HepG2 (cell line): Measurements from ENCODE around the gene SAMM50. TPM values are rescaled to one million over a fixed set of nuclear protein-coding genes. Genes with fewer than 3 reads are reported as not detected.

ENCODE experiments used
- ZNF318 ChIP-seq: sonication (generic); formaldehyde crosslinking; IDR thresholded peaks from 2 replicates; pipeline ENCODE4 v1.4.0; 2020; ENCODE audit warnings: mild to moderate bottlenecking, missing genetic modification reagents
- polyA plus RNA-seq, 8 experiments: library from polyadenylated mRNA; depleted of rRNA in 3 of 8; stranded (reverse) in 7 of 8; unstranded in 1 of 8; fragments of >200 nt; fragmentation: Illumina TruSeq in 4 of 8; extraction: Trizol in 4 of 8; gene quantifications; 2 replicates each; pipeline versions ENCODE4 v1.2.1 to v1.2.3, GENCODE V29; 2011 to 2016; ENCODE audit warnings: low read depth in 4 of 8, missing spikeins in 1 of 8, mixed read lengths in 1 of 8; ENCODE audit not compliant: insufficient read depth in 1 of 8
- total RNA-seq, 5 experiments: library from RNA; depleted of rRNA; stranded (reverse); fragments of >200 nt; fragmentation: Illumina TruSeq; extraction: Trizol; gene quantifications; 2 replicates each; pipeline ENCODE4 v1.2.3, GENCODE V29; 2016; ENCODE audit warnings: low read depth in 1 of 5

The SAMM50 gene
- total and polyA plus RNA-seq, 2 of the 13 experiments (the other 11 are each of a cell fraction or from before 2014, with no cell fraction given), result 34.7 to 63.4 TPM

GRCh38 chr22:43969021-43969878 lies 14.0 kb downstream of the SAMM50 start (continued):
- TF ChIP-seq ZNF318, result no peak
